A549 treated with GW870086 at 1 μM for 4 hours (cell line): ENCODE measurements around the gene NR1D2. TPM values are rescaled to one million over a fixed set of nuclear protein-coding genes. Genes with fewer than 3 reads are reported as not detected.

Experiments used
- total RNA-seq: library from RNA; stranded (reverse); fragments of 200-300 nt; extraction: Qiagen RNA extraction; gene quantifications from 5 replicates; pipeline ENCODE4 v1.2.3, GENCODE V29; 2022; ENCODE audit warnings: low read depth

The NR1D2 gene
- total RNA-seq: 7.7 to 10.0 TPM (median 8.4 TPM) in 5 replicates

GRCh38 chr3:23944861-23945662, at the start of gene NR1D2:
Gene NR1D2 (plus strand): TSS chr3:23945286. CDS start chr3:23945579, 293 bp downstream.

DNA sequence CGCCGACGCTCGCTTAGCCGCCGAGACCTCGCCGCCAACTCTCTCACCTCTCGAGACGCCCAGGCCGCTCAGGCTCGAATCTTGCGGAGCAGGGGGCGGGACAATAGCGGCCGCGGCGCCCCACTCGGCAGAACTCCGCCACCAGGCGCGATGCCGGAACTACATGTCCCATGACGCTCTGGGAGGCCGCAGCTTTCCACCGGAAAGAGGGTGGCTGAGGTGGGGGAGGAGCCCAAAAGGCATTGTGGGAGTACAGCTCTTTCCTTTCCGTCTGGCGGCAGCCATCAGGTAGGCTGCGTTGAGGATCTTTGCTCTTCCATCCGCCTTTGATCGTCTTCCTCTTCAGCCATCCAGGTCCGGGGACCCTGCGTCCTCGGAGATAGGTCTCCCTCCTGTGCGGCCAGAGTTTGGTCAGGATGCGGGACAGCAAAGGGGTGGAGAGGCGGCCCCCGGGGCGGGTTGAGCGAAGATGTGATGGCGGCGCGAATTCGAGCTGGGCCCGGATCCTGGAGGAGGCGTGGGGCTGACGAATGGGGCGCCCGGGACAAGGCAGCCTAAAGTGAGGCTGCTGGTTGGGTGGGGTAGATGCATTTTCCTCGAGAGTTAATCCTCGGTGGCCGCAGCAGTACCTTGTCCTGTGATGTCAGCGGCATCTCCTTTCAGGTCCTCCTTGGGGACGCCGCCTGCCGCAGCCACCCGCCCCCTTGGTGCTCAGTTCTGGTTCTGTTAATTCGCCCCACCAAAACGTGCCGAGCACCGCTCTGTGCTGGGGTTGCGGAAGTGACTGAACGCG, 28.0 kb upstream of the NR1D2 start, which contains the start of the genes NKIRAS1 and RPL15:
Gene NKIRAS1, minus strand, starts transcription at position 105 of the 793 bp plus-strand sequence. CDS start 6,086 bp downstream, outside the sequence.
Gene RPL15, plus strand, starts transcription at position 247 of the 793 bp plus-strand sequence. CDS start 728 bp downstream, outside the sequence.

Other genes starting within 250 kb of the NR1D2 start
- gene UBE2E1, start 139.3 kb upstream of the NR1D2 start, total RNA-seq: 89.2 to 114 TPM (median 104 TPM) in 5 replicates
- gene NKIRAS1, start 28.3 kb upstream of the NR1D2 start, total RNA-seq: 8.4 to 10.4 TPM (median 8.9 TPM) in 5 replicates
- gene RPL15, start 28.2 kb upstream of the NR1D2 start, total RNA-seq: 2,927 to 3,447 TPM (median 2,991 TPM) in 5 replicates